Spleen (tissue), 11 donors: Measurements from ENCODE around the gene STK10. TPM values are rescaled to one million over a fixed set of nuclear protein-coding genes. Genes with fewer than 3 reads are reported as not detected.

Experiments
- DNase-seq: peaks from one replicate; pipeline ENCODE4 v3.0.0-alpha.2; 2020
- H3K27ac ChIP-seq, 8 donors: fragments of 200-600 bp; sonication (generic) in 7 of 8; 1 replicate in 4 of 8; 2 replicates in 4 of 8; pipeline versions ENCODE4 v1.5.0 to v1.8.0; 2016 to 2021; ENCODE audit warnings: inconsistent platforms in 4 of 8, mild to moderate bottlenecking in 4 of 8, moderate library complexity in 1 of 8
- H3K27me3 ChIP-seq, 7 donors: fragments of 200-600 bp; sonication (generic) in 6 of 7; replicated peaks in 1 of 7; 1 replicate in 4 of 7; 2 replicates in 3 of 7; pipeline versions ENCODE4 v1.5.0 to v1.8.0; 2016 to 2021; ENCODE audit warnings: inconsistent platforms in 3 of 7, mild to moderate bottlenecking in 1 of 7
- H3K36me3 ChIP-seq, 6 donors: fragments of 200-600 bp; sonication (generic) in 5 of 6; 1 replicate in 4 of 6; 2 replicates in 2 of 6; pipeline versions ENCODE4 v1.5.0 to v1.8.0; 2016 to 2021; ENCODE audit warnings: inconsistent platforms in 2 of 6
- H3K4me1 ChIP-seq, 6 donors: fragments of 200-600 bp; sonication (generic) in 5 of 6; 1 replicate in 3 of 6; 2 replicates in 3 of 6; pipeline versions ENCODE4 v1.5.0 to v1.8.0; 2016 to 2021; ENCODE audit warnings: inconsistent platforms in 3 of 6
- H3K4me3 ChIP-seq, 8 donors: fragments of 200-600 bp; sonication (generic) in 7 of 8; 1 replicate in 4 of 8; 2 replicates in 4 of 8; pipeline versions ENCODE4 v1.5.0 to v1.8.0; 2016 to 2021; ENCODE audit warnings: inconsistent platforms in 4 of 8, mild to moderate bottlenecking in 4 of 8, moderate library complexity in 2 of 8
- H3K9me3 ChIP-seq, 8 donors: fragments of 200-600 bp; sonication (generic) in 7 of 8; 1 replicate in 4 of 8; 2 replicates in 4 of 8; pipeline versions ENCODE4 v1.5.0 to v1.8.0; 2016 to 2021; ENCODE audit warnings: inconsistent platforms in 4 of 8
- POLR2A ChIP-seq, 3 donors: fragments of 450-650 bp; IDR thresholded peaks; one replicate each; pipeline ENCODE4 v1.5.1; 2017; ENCODE audit warnings: antibody characterized with exemption in 3 of 3, mild to moderate bottlenecking in 1 of 3
- POLR2AphosphoS5 ChIP-seq, 3 donors: sonication (generic); formaldehyde crosslinking; IDR thresholded peaks; one replicate each; pipeline ENCODE4 v1.5.1; 2017; ENCODE audit warnings: antibody characterized with exemption in 3 of 3
- WGBS, 5 donors: extraction: QIAGEN DNeasy Blood & Tissue Kit in 3 of 5; methylation state at CpG; one replicate each; pipeline versions ENCODE4 v1.1.5 to v1.1.7; 2013 to 2018; 5-methylcytosine and 5-hydroxymethylcytosine counted together
- intact Hi-C: fragments of 100-400 bp; cut with DNase I; formaldehyde crosslinking; loops from one replicate; pipeline ENCODE4 v1.15.0; 2023; ENCODE audit warnings: low total_unique reads
- polyA plus RNA-seq, 3 donors: library from polyadenylated mRNA; stranded (reverse); fragments of 200-250 nt; gene quantifications; one replicate each; pipeline ENCODE4 v1.2.1, GENCODE V29; 2013
- total RNA-seq, 7 donors: library from RNA; depleted of rRNA in 3 of 7; stranded (reverse); fragments of >200 nt in 3 of 7; fragmentation: NEBNext Ultra II Directional in 4 of 7; extraction: Animal tissue kit (Norgen Biotek cat#: 25700) in 4 of 7; gene quantifications; one replicate each; pipeline versions ENCODE4 v1.1.0 to v1.2.1, GENCODE V29; 2016 to 2021
- TF ChIP-seq, protein P1 (sequence below), 11 experiments: fragments of 200-600 bp in 7 of 11; fragments of 450-650 bp in 4 of 11; sonication (generic) in 4 of 11; IDR thresholded peaks in 8 of 11; conservative IDR thresholded peaks in 3 of 11; 1 replicate in 7 of 11; 2 replicates in 4 of 11; pipeline versions ENCODE4 v1.4.0 to v1.8.0; 2016 to 2021; ENCODE audit warnings: antibody characterized with exemption in 11 of 11, inconsistent platforms in 4 of 11, mild to moderate bottlenecking in 1 of 11
- donor health status: healthy with polysubstance abuse.
- donor health status: DM: no; HTN: no; CAD: no; lungs with moderate emphysema.
- donor health status: DM: no; HTN: no; CAD: no.
- donor health status: Bipolar disorder and iron deficiency.
- donor health status: healthy.
- donor health status: DM: no; HTN: no; CAD: no.
- donor health status: DM: yes; HTN: yes; CAD: no.

STK10 gene
- total and polyA plus RNA-seq, 10 donors: 34.0 to 290 (median 168) TPM

- no peak for DNase-seq
- 32 to 47% (median 37%) methylated on average over 10 of the region's 10 CpGs for WGBS, 5 donors
- Histone ChIP-seq H3K4me3 (peak overlapping the region; percentile 67 to 96 (median 91)), H3K27ac (peak overlapping the region; percentile 69 to 99 (median 96)), H3K36me3 (peaks cover 0 to 40% (median 0%) of the 10 kb centered on the region in 6 donors), H3K27me3 (no peaks in the 10 kb centered on the region), H3K9me3 (no peaks in the 10 kb centered on the region), H3K4me1 (peaks cover 31 to 89% (median 76%) of the 10 kb centered on the region in 6 donors)
- TF ChIP-seq POLR2A (IDR thresholded peaks at IDR 0.05) (no peak), POLR2AphosphoS5 (IDR thresholded peaks at IDR 0.05) (no peak)
- TF ChIP-seq, protein P1, sequence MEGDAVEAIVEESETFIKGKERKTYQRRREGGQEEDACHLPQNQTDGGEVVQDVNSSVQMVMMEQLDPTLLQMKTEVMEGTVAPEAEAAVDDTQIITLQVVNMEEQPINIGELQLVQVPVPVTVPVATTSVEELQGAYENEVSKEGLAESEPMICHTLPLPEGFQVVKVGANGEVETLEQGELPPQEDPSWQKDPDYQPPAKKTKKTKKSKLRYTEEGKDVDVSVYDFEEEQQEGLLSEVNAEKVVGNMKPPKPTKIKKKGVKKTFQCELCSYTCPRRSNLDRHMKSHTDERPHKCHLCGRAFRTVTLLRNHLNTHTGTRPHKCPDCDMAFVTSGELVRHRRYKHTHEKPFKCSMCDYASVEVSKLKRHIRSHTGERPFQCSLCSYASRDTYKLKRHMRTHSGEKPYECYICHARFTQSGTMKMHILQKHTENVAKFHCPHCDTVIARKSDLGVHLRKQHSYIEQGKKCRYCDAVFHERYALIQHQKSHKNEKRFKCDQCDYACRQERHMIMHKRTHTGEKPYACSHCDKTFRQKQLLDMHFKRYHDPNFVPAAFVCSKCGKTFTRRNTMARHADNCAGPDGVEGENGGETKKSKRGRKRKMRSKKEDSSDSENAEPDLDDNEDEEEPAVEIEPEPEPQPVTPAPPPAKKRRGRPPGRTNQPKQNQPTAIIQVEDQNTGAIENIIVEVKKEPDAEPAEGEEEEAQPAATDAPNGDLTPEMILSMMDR (IDR thresholded peaks at IDR 0.05 in 8 of 11, conservative IDR thresholded peaks at IDR 0.05 in 3 of 11): no peak
- intact Hi-C loops: no loop called here
These were observed 2.9 kb downstream of the STK10 start for GRCh38 chr5:172185096-172185461.

DNA sequence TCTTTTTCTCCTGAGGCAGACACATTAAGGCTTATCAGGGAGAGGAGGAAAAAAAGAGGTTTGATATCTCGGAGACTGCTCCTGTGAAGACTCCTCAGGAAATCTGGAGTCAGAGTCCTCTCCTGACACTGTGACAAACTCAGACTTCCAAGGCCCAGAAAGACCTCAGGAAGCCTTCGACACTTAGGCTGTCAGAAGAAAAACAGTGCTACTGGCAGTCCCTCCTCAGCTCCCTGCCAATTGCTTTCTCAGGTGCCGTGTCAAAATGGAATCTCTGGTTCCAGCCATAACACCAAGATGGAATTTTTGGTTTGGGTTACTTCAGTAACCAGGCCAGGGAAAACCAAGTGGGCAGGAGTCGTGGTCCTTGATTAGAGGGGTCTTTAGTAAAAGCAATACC is 4.1 kb downstream of the STK10 start:
- Histone ChIP-seq H3K9me3 (no peaks in the 10 kb centered on the region), H3K4me1 (peaks cover 40 to 95% (median 81%) of the 10 kb centered on the region in 6 donors), H3K4me3 (peak overlapping the region in 2 of 8 donors; percentile 92 to 96), H3K36me3 (peaks cover 0 to 40% (median 0%) of the 10 kb centered on the region in 6 donors), H3K27ac (peak overlapping the region; percentile 69 to 99 (median 96)), H3K27me3 (no peaks in the 10 kb centered on the region)
- intact Hi-C loops: no loop called here
- WGBS, 5 donors: 86 to 90% (median 89%) methylated on average over 4 of the region's 4 CpGs
- TF ChIP-seq, protein P1 (IDR thresholded peaks at IDR 0.05 in 8 of 11, conservative IDR thresholded peaks at IDR 0.05 in 3 of 11): no peak
- no peak for TF ChIP-seq POLR2A (IDR thresholded peaks at IDR 0.05)
- TF ChIP-seq POLR2AphosphoS5 (IDR thresholded peaks at IDR 0.05): no peak
- no peak for DNase-seq

DNA sequence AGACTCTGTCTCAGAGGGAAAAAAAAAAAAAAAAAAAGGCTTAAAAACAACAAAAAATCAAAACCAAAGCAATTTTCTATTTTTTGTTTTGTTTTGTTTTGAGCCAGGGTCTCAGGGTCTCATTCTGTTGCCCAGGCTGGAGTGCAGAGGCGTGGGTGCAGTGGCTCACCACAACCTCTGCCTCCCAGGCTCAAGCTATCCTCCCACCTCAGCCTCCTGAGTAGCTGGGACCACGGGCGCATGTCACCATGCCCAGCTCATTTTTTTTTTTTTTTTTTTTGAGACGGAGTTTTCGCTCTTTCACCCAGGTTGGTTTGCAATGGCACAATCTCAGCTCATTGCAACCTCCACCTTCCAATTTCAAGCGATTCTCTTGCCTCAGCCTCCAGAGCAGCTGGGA is 5.7 kb downstream of the STK10 start:
- Histone ChIP-seq H3K27ac (peak overlapping the region in 4 of 8 donors; percentile 27 to 99 (median 98)), H3K36me3 (peaks cover 0 to 41% (median 0%) of the 10 kb centered on the region in 6 donors), H3K27me3 (no peaks in the 10 kb centered on the region), H3K4me3 (no peak overlapping the region), H3K4me1 (peaks cover 45 to 100% (median 93%) of the 10 kb centered on the region in 6 donors), H3K9me3 (no peaks in the 10 kb centered on the region)
- peak; percentile 16 for DNase-seq
- WGBS, 5 donors: 83 to 89% (median 86%) methylated on average over 6 of the region's 6 CpGs
- intact Hi-C loops: no loop called here
- TF ChIP-seq POLR2AphosphoS5 (IDR thresholded peaks at IDR 0.05): no peak
- TF ChIP-seq, protein P1 (IDR thresholded peaks at IDR 0.05 in 8 of 11, conservative IDR thresholded peaks at IDR 0.05 in 3 of 11): no peak
- TF ChIP-seq POLR2A (IDR thresholded peaks at IDR 0.05): no peak

DNA sequence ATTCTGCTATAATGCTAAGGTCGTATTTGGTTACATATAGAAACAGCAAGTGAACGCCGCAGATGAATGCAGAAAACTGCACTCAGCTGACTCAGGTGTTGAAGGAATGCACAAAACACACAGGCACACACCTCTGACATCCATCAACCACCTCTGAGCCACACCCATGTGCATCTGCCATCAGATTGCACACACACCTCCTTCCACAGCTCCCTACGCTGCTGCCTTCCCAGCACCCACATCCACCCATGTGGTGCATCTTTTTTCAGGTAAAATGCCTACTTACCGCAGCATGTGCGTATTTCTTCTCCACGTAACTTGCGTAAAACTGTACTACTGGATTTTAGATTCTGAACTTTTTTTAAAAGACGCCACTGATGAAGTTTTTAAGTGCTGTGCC is 7.1 kb downstream of the STK10 start:
- peak overlapping the region; percentile 79 to 99 (median 93) for H3K27ac ChIP-seq
- peak in 1 of 3 donors; percentile 16 for TF ChIP-seq POLR2AphosphoS5 (IDR thresholded peaks at IDR 0.05)
- TF ChIP-seq, protein P1 (IDR thresholded peaks at IDR 0.05 in 8 of 11, conservative IDR thresholded peaks at IDR 0.05 in 3 of 11): no peak
- no peak for TF ChIP-seq POLR2A (IDR thresholded peaks at IDR 0.05)
- intact Hi-C loops: no loop called here
- peak; percentile 37 for DNase-seq
- peaks cover 0 to 45% (median 0%) of the 10 kb centered on the region in 6 donors for H3K36me3 ChIP-seq
- H3K4me1 ChIP-seq: peaks cover 48 to 100% (median 98%) of the 10 kb centered on the region in 6 donors
- no peaks in the 10 kb centered on the region for H3K27me3 ChIP-seq
- no peaks in the 10 kb centered on the region for H3K9me3 ChIP-seq
- peak overlapping the region in 1 of 8 donors; percentile 19 for H3K4me3 ChIP-seq
- 79 to 89% (median 88%) methylated on average over 9 of the region's 9 CpGs for WGBS, 5 donors
